DMS 273 treated with DMSO at 0.1 percent for 48 hours (cell line): ENCODE measurements around the gene PTPRN2.
"Not testable (repeated sequence)": the region's sequence is repeated elsewhere in the genome, so short reads cannot be mapped to it uniquely, and the experiment has no call there.

Source experiments
- DNase-seq: peaks from one replicate; lab custom pipeline; 2025; lab: John Stamatoyannopoulos, UW

PTPRN2 gene

GRCh38 chr7:158264881-158265742, 322.5 kb downstream of the PTPRN2 start:
- no peak for DNase-seq

GRCh38 chr7:158263964-158264748, 323.5 kb downstream of the PTPRN2 start:
- no peak for DNase-seq

- DNase-seq, result no peak
Measured at GRCh38 chr7:158263110-158263963, 324.3 kb downstream of the PTPRN2 start.

GRCh38 chr7:158262284-158263109, 325.1 kb downstream of the PTPRN2 start:
- no peak for DNase-seq

- DNase-seq, result no peak
Measured at GRCh38 chr7:158261362-158262235, 326.0 kb downstream of the PTPRN2 start.

GRCh38 chr7:158260567-158261361, 326.9 kb downstream of the PTPRN2 start:
- DNase-seq, result no peak

GRCh38 chr7:158259671-158260418, 327.8 kb downstream of the PTPRN2 start:
- no peak for DNase-seq

GRCh38 chr7:158259141-158259540, 328.5 kb downstream of the PTPRN2 start:
- DNase-seq, result no peak

GRCh38 chr7:158258411-158259130, 329.1 kb downstream of the PTPRN2 start:
- no peak for DNase-seq

GRCh38 chr7:158257516-158258410, 329.9 kb downstream of the PTPRN2 start:
- DNase-seq, result no peak

GRCh38 chr7:158257001-158257400, 330.6 kb downstream of the PTPRN2 start:
- DNase-seq, result no peak

GRCh38 chr7:158256091-158256816, 331.4 kb downstream of the PTPRN2 start:
- DNase-seq, result no peak

GRCh38 chr7:158255558-158255957, 332.1 kb downstream of the PTPRN2 start:
- DNase-seq, result no peak

- DNase-seq, result no peak
Measured at GRCh38 chr7:158255156-158255555, 332.5 kb downstream of the PTPRN2 start.

- not testable (repeated sequence) for DNase-seq
Measured at GRCh38 chr7:158253670-158254045, 334.0 kb downstream of the PTPRN2 start.
